Cardiac muscle cell (in vitro differentiated cells and primary cell): ENCODE data around the gene DAB1. TPM values are rescaled to one million over a fixed set of nuclear protein-coding genes. Genes with fewer than 3 reads are reported as not detected.

ENCODE experiments used
- DNase-seq, 2 donors: peaks; one replicate each; pipeline versions ENCODE4 v3.0.0 to v3.0.0-alpha.2; 2010 to 2017; ENCODE audit warnings: low read depth in 1 of 2, low spot score in 1 of 2
- H3K27ac ChIP-seq: fragments of 200-600 bp; sonication (generic); 2 replicates; pipeline ENCODE4 v1.5.1; 2016
- H3K27me3 ChIP-seq: fragments of 200-600 bp; sonication (generic); 2 replicates; pipeline ENCODE4 v1.6.0; 2016; ENCODE audit warnings: control low read depth
- H3K36me3 ChIP-seq: fragments of 200-600 bp; sonication (generic); 2 replicates; pipeline ENCODE4 v1.5.1; 2016; ENCODE audit warnings: control low read depth
- H3K4me1 ChIP-seq: fragments of 200-600 bp; sonication (generic); 2 replicates; pipeline ENCODE4 v1.8.1; 2017; ENCODE audit warnings: low read depth, mild to moderate bottlenecking, mixed run types
- H3K4me3 ChIP-seq: fragments of 200-600 bp; sonication (generic); 2 replicates; pipeline ENCODE4 v1.5.1; 2016; ENCODE audit warnings: mild to moderate bottlenecking
- H3K9me3 ChIP-seq: fragments of 200-600 bp; sonication (generic); 2 replicates; pipeline ENCODE4 v1.5.1; 2017; ENCODE audit warnings: low read depth, mild to moderate bottlenecking, control low read depth
- polyA plus RNA-seq: library from polyadenylated mRNA; unstranded; fragments of >200 nt; fragmentation: Nextera tagmentation; extraction: Ambion mirVana; gene quantifications from 2 replicates; pipeline ENCODE4 v1.2.1, GENCODE V29; 2016
- total RNA-seq: library from RNA; depleted of rRNA; stranded (reverse); fragments of >200 nt; gene quantifications from 2 replicates; pipeline ENCODE4 v1.2.3, GENCODE V29; 2016
- TF ChIP-seq, protein P1 (sequence below): IDR thresholded peaks from 2 replicates; pipeline ENCODE4 v1.5.1; 2012; ENCODE audit warnings: low read depth, mild to moderate bottlenecking, low read length

DAB1 gene
- total and polyA plus RNA-seq, 2 experiments from 2014 or later, result 24.1 to 26.6 TPM

DNA sequence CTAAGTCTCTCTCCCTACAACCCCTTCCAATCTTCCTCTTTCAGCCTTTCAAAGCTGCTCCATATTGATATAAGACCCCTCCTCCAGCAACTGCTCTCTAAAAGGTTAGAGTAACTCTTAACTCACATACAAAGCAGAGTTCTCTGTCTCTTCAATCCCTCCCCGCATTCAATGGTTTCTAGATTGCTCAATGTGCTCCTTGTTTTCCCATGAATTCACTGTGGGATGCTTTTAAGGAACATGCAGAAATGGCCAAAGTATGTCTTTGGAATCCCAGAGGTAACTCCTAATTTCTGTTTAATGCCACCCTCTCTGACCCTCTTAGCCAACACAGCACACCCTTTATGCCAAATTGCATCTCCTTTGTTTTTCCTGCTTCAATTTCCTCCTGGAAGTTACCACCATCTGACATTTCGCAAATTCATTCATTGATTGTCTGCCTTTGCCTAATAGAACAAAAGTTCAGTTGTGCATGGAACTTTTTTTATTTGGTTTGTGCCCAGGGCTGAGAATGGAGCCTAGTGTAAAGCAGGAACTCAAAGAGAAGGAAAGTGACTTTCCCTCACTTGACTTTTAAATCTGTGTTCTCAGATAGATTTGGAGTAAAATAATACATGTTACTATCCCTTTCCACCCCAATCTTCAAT lies 285.3 kb downstream of the DAB1 start:
- Histone ChIP-seq H3K27me3 (no peaks in the 10 kb centered on the region), H3K27ac (no peak overlapping the region), H3K36me3 (no peaks in the 10 kb centered on the region), H3K4me1 (no peaks in the 10 kb centered on the region), H3K9me3 (no peaks in the 10 kb centered on the region), H3K4me3 (no peak overlapping the region)
- TF ChIP-seq, protein P1, sequence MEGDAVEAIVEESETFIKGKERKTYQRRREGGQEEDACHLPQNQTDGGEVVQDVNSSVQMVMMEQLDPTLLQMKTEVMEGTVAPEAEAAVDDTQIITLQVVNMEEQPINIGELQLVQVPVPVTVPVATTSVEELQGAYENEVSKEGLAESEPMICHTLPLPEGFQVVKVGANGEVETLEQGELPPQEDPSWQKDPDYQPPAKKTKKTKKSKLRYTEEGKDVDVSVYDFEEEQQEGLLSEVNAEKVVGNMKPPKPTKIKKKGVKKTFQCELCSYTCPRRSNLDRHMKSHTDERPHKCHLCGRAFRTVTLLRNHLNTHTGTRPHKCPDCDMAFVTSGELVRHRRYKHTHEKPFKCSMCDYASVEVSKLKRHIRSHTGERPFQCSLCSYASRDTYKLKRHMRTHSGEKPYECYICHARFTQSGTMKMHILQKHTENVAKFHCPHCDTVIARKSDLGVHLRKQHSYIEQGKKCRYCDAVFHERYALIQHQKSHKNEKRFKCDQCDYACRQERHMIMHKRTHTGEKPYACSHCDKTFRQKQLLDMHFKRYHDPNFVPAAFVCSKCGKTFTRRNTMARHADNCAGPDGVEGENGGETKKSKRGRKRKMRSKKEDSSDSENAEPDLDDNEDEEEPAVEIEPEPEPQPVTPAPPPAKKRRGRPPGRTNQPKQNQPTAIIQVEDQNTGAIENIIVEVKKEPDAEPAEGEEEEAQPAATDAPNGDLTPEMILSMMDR, result no peak
- no peak for DNase-seq

DNA sequence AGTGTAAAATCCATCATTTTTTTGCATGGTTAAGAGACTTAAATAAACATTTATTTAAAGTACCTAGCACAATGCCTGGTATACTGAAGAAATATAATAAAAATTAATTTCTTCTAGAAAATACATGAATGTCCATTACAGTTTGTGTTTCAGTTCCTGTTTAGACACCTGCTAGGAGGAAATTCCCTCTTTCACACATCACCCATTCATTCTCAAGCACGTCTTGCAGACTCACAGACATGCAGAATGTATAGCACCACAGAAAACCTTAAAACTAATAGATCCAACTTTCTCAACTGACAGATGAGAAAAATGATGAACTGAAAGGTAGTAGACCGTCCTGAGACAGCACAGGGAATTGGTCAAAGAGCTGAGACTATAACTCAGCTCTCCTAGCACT lies 285.9 kb downstream of the DAB1 start:
- Histone ChIP-seq H3K4me3 (no peak overlapping the region), H3K4me1 (no peaks in the 10 kb centered on the region), H3K9me3 (no peaks in the 10 kb centered on the region), H3K36me3 (no peaks in the 10 kb centered on the region), H3K27ac (no peak overlapping the region), H3K27me3 (no peaks in the 10 kb centered on the region)
- DNase-seq, result no peak
- TF ChIP-seq, protein P1, result no peak

DNA sequence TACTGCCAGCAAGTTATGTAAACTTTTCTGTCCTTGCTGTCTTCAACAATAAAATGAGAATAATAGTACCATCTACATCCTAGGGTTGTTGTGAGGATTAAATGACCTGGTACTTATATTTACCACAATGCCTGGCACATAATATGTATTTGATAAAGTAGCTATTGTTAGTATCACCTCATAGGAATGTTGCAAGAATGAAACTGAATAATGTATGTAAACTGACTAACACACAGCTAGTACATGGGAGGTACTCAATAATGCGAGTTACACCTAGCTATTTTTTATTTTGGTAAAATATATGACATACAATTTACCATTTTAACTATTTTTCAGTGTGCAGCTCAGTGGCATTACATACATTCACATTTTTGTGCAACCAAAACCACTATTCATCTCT lies 289.1 kb downstream of the DAB1 start:
- Histone ChIP-seq H3K36me3 (no peaks in the 10 kb centered on the region), H3K4me3 (no peak overlapping the region), H3K9me3 (no peaks in the 10 kb centered on the region), H3K4me1 (no peaks in the 10 kb centered on the region), H3K27me3 (no peaks in the 10 kb centered on the region), H3K27ac (no peak overlapping the region)
- no peak for DNase-seq
- TF ChIP-seq, protein P1, result no peak

DNA sequence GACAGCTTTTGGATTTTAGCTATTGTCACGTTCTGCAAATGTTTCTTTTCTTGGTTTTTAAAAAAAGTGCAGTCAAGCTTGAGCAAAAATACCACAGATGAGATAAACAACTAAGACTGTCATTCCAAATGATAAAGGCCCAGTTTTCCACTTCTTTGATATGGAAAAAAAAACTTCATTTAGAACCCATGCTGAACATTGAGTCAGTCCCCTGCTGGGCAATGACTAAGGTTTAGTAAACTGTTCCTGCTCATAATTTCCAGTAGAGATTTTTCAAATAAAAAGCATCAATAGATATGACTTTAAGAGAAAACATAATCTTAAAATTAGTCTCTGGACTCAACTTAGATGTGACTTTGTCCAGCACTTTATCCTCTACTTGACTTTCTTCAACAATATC lies 290.2 kb downstream of the DAB1 start:
- TF ChIP-seq, protein P1, result no peak
- H3K36me3 ChIP-seq, result no peaks in the 10 kb centered on the region
- H3K9me3 ChIP-seq, result no peaks in the 10 kb centered on the region
- no peak overlapping the region for H3K27ac ChIP-seq
- H3K4me3 ChIP-seq, result no peak overlapping the region
- H3K4me1 ChIP-seq, result no peaks in the 10 kb centered on the region
- peak in 1 of 2 donors; percentile 40 for DNase-seq
- no peaks in the 10 kb centered on the region for H3K27me3 ChIP-seq

DNA sequence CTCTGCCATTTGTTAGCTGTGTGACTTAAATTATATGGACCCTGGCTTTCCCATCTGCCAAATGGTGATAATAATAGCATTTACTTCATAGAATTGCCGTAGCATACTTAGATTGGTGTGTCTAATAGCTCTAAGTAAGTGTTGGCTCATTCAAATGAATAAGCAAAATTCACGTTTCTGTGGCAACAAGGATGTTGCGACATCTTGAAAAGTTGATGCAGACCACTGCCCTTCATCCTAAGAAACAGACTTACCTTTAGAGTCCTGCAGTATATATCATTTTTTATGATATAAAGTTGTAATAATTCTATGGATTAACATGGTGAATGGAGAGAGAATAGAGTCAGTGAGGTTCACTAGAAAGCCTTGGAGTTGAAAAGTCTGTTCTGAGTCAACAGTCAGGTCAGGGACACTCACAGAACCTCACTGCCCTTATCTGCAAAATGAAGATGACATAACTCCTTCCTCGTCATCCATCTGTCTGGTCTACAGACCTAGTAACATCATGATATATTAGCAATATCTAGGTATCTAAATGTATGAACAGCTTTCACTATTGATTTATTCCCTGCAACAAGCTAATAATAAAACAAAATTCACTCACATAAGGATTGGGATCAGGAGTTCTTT lies 290.8 kb downstream of the DAB1 start:
- Histone ChIP-seq H3K36me3 (no peaks in the 10 kb centered on the region), H3K27me3 (no peaks in the 10 kb centered on the region), H3K27ac (no peak overlapping the region), H3K4me3 (no peak overlapping the region), H3K4me1 (no peaks in the 10 kb centered on the region), H3K9me3 (no peaks in the 10 kb centered on the region)
- TF ChIP-seq, protein P1, result no peak
- peak in 1 of 2 donors; percentile 40 for DNase-seq
